ENCODE measurements around the gene NAALADL2.

- TF ChIP-seq FOXP2 (optimal IDR thresholded peaks at IDR 0.05; ENCODE audit: control extremely low read depth, extremely low read length, insufficient read depth) (no peak), POLR2AphosphoS5 (IDR thresholded peaks at IDR 0.05; ENCODE audit: borderline replicate concordance, low read depth, low read length) (no peak), EZH2 (IDR thresholded peaks at IDR 0.05) (no peak)
Observed at GRCh38 chr3:175836617-175837016, 977.5 kb downstream of the NAALADL2 start.
